ENCODE measurements around the gene ABCA10. TPM values are rescaled to one million over a fixed set of nuclear protein-coding genes. Genes with fewer than 3 reads are reported as not detected.
A peak's percentile ranks its signal among the peaks of the same experiment; 100 is the strongest.

ABCA10 gene
- polyA plus RNA-seq, 2 of the 4 experiments (the other 2 are of a cell fraction) = 0.22 to 0.66 TPM

GRCh38 chr17:69250641-69251040 lies 22.0 kb upstream of the ABCA10 start:
- ChIA-PET CTCF (interaction anchor here (1.0 to 1.5 kb wide), 5 partner anchors 11 to 479 kb away, joined by 3 to 5 read pairs (median 4); no protein-coding TSS in a partner anchor), POLR2A (no interaction called here)
- Histone ChIP-seq H3K9me3 (no peaks in the 10 kb centered on the region), H3K27ac (no peak overlapping the region), H3K4me2 (no peak overlapping the region), H3K4me1 (peaks cover 6% of the 10 kb centered on the region; the same call in 1 of the 3 replicates), H3K4me3 (no peak overlapping the region)
- ATAC-seq (no peak), DNase-seq (ENCODE audit: low read depth in 1 of 2, low spot score in 1 of 2) (no peak), FAIRE-seq (peak; percentile 43)
- 84% methylated on average over 4 of the region's 4 CpGs for WGBS (ENCODE audit: missing lambda C conversion rate)
- TF ChIP-seq HOXB5 (CRISPR knock-in tag; IDR thresholded peaks at IDR 0.05) = no peak
- TF ChIP-seq, protein P1, sequence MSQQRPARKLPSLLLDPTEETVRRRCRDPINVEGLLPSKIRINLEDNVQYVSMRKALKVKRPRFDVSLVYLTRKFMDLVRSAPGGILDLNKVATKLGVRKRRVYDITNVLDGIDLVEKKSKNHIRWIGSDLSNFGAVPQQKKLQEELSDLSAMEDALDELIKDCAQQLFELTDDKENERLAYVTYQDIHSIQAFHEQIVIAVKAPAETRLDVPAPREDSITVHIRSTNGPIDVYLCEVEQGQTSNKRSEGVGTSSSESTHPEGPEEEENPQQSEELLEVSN (IDR thresholded peaks at IDR 0.05; ENCODE audit: borderline replicate concordance, low read depth) = no peak
- TF ChIP-seq ESRRA (IDR thresholded peaks at IDR 0.05; ENCODE audit: borderline replicate concordance, low read length) = no peak
- no peak for TF ChIP-seq CEBPB (IDR thresholded peaks at IDR 0.05)
- TF ChIP-seq, protein P2, sequence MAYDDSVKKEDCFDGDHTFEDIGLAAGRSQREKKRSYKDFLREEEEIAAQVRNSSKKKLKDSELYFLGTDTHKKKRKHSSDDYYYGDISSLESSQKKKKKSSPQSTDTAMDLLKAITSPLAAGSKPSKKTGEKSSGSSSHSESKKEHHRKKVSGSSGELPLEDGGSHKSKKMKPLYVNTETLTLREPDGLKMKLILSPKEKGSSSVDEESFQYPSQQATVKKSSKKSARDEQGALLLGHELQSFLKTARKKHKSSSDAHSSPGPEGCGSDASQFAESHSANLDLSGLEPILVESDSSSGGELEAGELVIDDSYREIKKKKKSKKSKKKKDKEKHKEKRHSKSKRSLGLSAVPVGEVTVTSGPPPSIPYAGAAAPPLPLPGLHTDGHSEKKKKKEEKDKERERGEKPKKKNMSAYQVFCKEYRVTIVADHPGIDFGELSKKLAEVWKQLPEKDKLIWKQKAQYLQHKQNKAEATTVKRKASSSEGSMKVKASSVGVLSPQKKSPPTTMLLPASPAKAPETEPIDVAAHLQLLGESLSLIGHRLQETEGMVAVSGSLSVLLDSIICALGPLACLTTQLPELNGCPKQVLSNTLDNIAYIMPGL (CRISPR knock-in tag; IDR thresholded peaks at IDR 0.05; ENCODE audit: borderline replicate concordance) = no peak
- no peak for TF ChIP-seq ZFP36 (IDR thresholded peaks at IDR 0.05; ENCODE audit: borderline replicate concordance, partially characterized antibody)
- no peak for TF ChIP-seq RARB (CRISPR knock-in tag; IDR thresholded peaks at IDR 0.05)

GRCh38 chr17:69246726-69247375 lies 18.2 kb upstream of the ABCA10 start:
- POLR2A ChIA-PET = no interaction called here
- 32% methylated on average over 4 of the region's 4 CpGs for WGBS (ENCODE audit: missing lambda C conversion rate)

More at GRCh38 chr17:69246726-69247375, 18.2 kb upstream of the ABCA10 start:
- TF ChIP-seq ZNF302 (CRISPR knock-in tag; IDR thresholded peaks at IDR 0.05) (no peak), CTCF (IDR thresholded peaks at IDR 0.05) (peak; percentile 92), SMC3 (IDR thresholded peaks at IDR 0.05) (peak; percentile 79), NR3C1 (IDR thresholded peaks at IDR 0.05) (no peak), MAX (IDR thresholded peaks at IDR 0.05) (no peak), CBX2 (IDR thresholded peaks at IDR 0.05; ENCODE audit: borderline replicate concordance, low read depth) (no peak), RAD21 (conservative IDR thresholded peaks at IDR 0.05 in 1 of 2, IDR thresholded peaks at IDR 0.05 in 1 of 2) (peak; percentile 82 to 86), JUN (IDR thresholded peaks at IDR 0.05) (no peak), RARB (CRISPR knock-in tag; IDR thresholded peaks at IDR 0.05) (no peak), PHF8 (IDR thresholded peaks at IDR 0.05; ENCODE audit: borderline replicate concordance, low read depth) (no peak), NFE2L2 (conservative IDR thresholded peaks at IDR 0.05; ENCODE audit: low read length) (no peak), NPAS2 (CRISPR knock-in tag; IDR thresholded peaks at IDR 0.05; ENCODE audit: borderline replicate concordance) (no peak)
- TF ChIP-seq, protein P3, sequence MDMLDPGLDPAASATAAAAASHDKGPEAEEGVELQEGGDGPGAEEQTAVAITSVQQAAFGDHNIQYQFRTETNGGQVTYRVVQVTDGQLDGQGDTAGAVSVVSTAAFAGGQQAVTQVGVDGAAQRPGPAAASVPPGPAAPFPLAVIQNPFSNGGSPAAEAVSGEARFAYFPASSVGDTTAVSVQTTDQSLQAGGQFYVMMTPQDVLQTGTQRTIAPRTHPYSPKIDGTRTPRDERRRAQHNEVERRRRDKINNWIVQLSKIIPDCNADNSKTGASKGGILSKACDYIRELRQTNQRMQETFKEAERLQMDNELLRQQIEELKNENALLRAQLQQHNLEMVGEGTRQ (IDR thresholded peaks at IDR 0.05) = no peak
- TF ChIP-seq, protein P2 (CRISPR knock-in tag; IDR thresholded peaks at IDR 0.05; ENCODE audit: borderline replicate concordance) = no peak
- no peak overlapping the region for H3K4me3 ChIP-seq
- no peak overlapping the region for H3K4me2 ChIP-seq
- H3K27ac ChIP-seq = no peak overlapping the region
- no peaks in the 10 kb centered on the region for H3K9me3 ChIP-seq
- DNase-seq (ENCODE audit: low read depth in 1 of 2, low spot score in 1 of 2) (peak; percentile 31 to 55), FAIRE-seq (peak; percentile 98), ATAC-seq (peak; percentile 47 to 85; a peak in 4 of 6 replicates)
- H3K4me1 ChIP-seq = peaks cover 7% of the 10 kb centered on the region; the same call in 1 of the 3 replicates
- CTCF ChIA-PET = interaction anchor here (0.6 to 13.7 kb wide), 11 partner anchors 9 to 484 kb away, joined by 3 to 352 read pairs (median 3); no protein-coding TSS in a partner anchor
